Measurements from ENCODE around the gene TUFM.

The TUFM gene

GRCh38 chr16:28879841-28880588 is 33.9 kb upstream of the TUFM start:
- H3K27me3 ChIP-seq (ENCODE audit: control insufficient read depth, insufficient read depth, low read length) = peaks cover 3% of the 10 kb centered on the region
- peak overlapping the region; percentile 74 for H3K4me3 ChIP-seq (ENCODE audit: low read length)
- no peaks in the 10 kb centered on the region for H3K36me3 ChIP-seq (ENCODE audit: control insufficient read depth, insufficient read depth, low read length)
- peaks cover 4% of the 10 kb centered on the region for H3K4me1 ChIP-seq (ENCODE audit: control insufficient read depth, insufficient read depth, low read length)
- no peak overlapping the region for H3K27ac ChIP-seq (ENCODE audit: low read depth, low read length)
- no peak overlapping the region for H3K9ac ChIP-seq (ENCODE audit: low read length)

GRCh38 chr16:28879261-28879840 is 33.2 kb upstream of the TUFM start:
- Histone ChIP-seq H3K4me1 (ENCODE audit: control insufficient read depth, insufficient read depth, low read length) (peaks cover 4% of the 10 kb centered on the region), H3K4me3 (ENCODE audit: low read length) (peak overlapping the region; percentile 74), H3K36me3 (ENCODE audit: control insufficient read depth, insufficient read depth, low read length) (no peaks in the 10 kb centered on the region), H3K27me3 (ENCODE audit: control insufficient read depth, insufficient read depth, low read length) (peaks cover 3% of the 10 kb centered on the region), H3K27ac (ENCODE audit: low read depth, low read length) (no peak overlapping the region), H3K9ac (ENCODE audit: low read length) (peak overlapping the region; percentile 56)

- peak within 1 kb of the TSS; percentile 56 for H3K9ac ChIP-seq (ENCODE audit: low read length)
- H3K36me3 ChIP-seq (ENCODE audit: control insufficient read depth, insufficient read depth, low read length) = no peaks in the 10 kb centered on the region
- peak within 1 kb of the TSS; percentile 74 for H3K4me3 ChIP-seq (ENCODE audit: low read length)
- H3K4me1 ChIP-seq (ENCODE audit: control insufficient read depth, insufficient read depth, low read length) = peaks cover 4% of the 10 kb centered on the region
- no peak within 1 kb of the TSS for H3K27ac ChIP-seq (ENCODE audit: low read depth, low read length)
- peaks cover 3% of the 10 kb centered on the region for H3K27me3 ChIP-seq (ENCODE audit: control insufficient read depth, insufficient read depth, low read length)
These were observed 32.2 kb upstream of the TUFM start, which contains the start of gene ATP2A1 for GRCh38 chr16:28878083-28878926. ATP2A1 (plus strand) TSS chr16:28878488; CDS start chr16:28878672, 184 bp downstream.

- peaks cover 4% of the 10 kb centered on the region for H3K4me1 ChIP-seq (ENCODE audit: control insufficient read depth, insufficient read depth, low read length)
- no peaks in the 10 kb centered on the region for H3K36me3 ChIP-seq (ENCODE audit: control insufficient read depth, insufficient read depth, low read length)
- H3K27me3 ChIP-seq (ENCODE audit: control insufficient read depth, insufficient read depth, low read length) = peaks cover 3% of the 10 kb centered on the region
- H3K4me3 ChIP-seq (ENCODE audit: low read length) = no peak overlapping the region
- H3K27ac ChIP-seq (ENCODE audit: low read depth, low read length) = no peak overlapping the region
- no peak overlapping the region for H3K9ac ChIP-seq (ENCODE audit: low read length)
These were observed 31.5 kb upstream of the TUFM start for GRCh38 chr16:28877655-28878000.

- no peak overlapping the region for H3K27ac ChIP-seq (ENCODE audit: low read depth, low read length)
- no peaks in the 10 kb centered on the region for H3K27me3 ChIP-seq (ENCODE audit: control insufficient read depth, insufficient read depth, low read length)
- H3K4me1 ChIP-seq (ENCODE audit: control insufficient read depth, insufficient read depth, low read length) = peaks cover 4% of the 10 kb centered on the region
- H3K36me3 ChIP-seq (ENCODE audit: control insufficient read depth, insufficient read depth, low read length) = peaks cover under 1% of the 10 kb centered on the region
- no peak overlapping the region for H3K9ac ChIP-seq (ENCODE audit: low read length)
- no peak overlapping the region for H3K4me3 ChIP-seq (ENCODE audit: low read length)
These were observed 31.0 kb upstream of the TUFM start for GRCh38 chr16:28876973-28877654.

GRCh38 chr16:28876019-28876659 is 30.0 kb upstream of the TUFM start:
- Histone ChIP-seq H3K36me3 (ENCODE audit: control insufficient read depth, insufficient read depth, low read length) (peaks cover 8% of the 10 kb centered on the region), H3K9ac (ENCODE audit: low read length) (no peak overlapping the region), H3K4me1 (ENCODE audit: control insufficient read depth, insufficient read depth, low read length) (peaks cover 4% of the 10 kb centered on the region), H3K27me3 (ENCODE audit: control insufficient read depth, insufficient read depth, low read length) (no peaks in the 10 kb centered on the region), H3K27ac (ENCODE audit: low read depth, low read length) (no peak overlapping the region), H3K4me3 (ENCODE audit: low read length) (no peak overlapping the region)

GRCh38 chr16:28875134-28876018 is 29.2 kb upstream of the TUFM start:
- Histone ChIP-seq H3K27ac (ENCODE audit: low read depth, low read length) (no peak overlapping the region), H3K4me1 (ENCODE audit: control insufficient read depth, insufficient read depth, low read length) (peaks cover 4% of the 10 kb centered on the region), H3K4me3 (ENCODE audit: low read length) (no peak overlapping the region), H3K27me3 (ENCODE audit: control insufficient read depth, insufficient read depth, low read length) (no peaks in the 10 kb centered on the region), H3K9ac (ENCODE audit: low read length) (no peak overlapping the region), H3K36me3 (ENCODE audit: control insufficient read depth, insufficient read depth, low read length) (peaks cover 14% of the 10 kb centered on the region)

- Histone ChIP-seq H3K9ac (ENCODE audit: low read length) (no peak overlapping the region), H3K4me3 (ENCODE audit: low read length) (no peak overlapping the region), H3K4me1 (ENCODE audit: control insufficient read depth, insufficient read depth, low read length) (peaks cover 2% of the 10 kb centered on the region), H3K27me3 (ENCODE audit: control insufficient read depth, insufficient read depth, low read length) (no peaks in the 10 kb centered on the region), H3K36me3 (ENCODE audit: control insufficient read depth, insufficient read depth, low read length) (peaks cover 24% of the 10 kb centered on the region), H3K27ac (ENCODE audit: low read depth, low read length) (no peak overlapping the region)
These were observed 28.3 kb upstream of the TUFM start for GRCh38 chr16:28874406-28874805.

GRCh38 chr16:28873543-28874201 is 27.5 kb upstream of the TUFM start:
- Histone ChIP-seq H3K4me3 (ENCODE audit: low read length) (no peak overlapping the region), H3K4me1 (ENCODE audit: control insufficient read depth, insufficient read depth, low read length) (no peaks in the 10 kb centered on the region), H3K27ac (ENCODE audit: low read depth, low read length) (no peak overlapping the region), H3K9ac (ENCODE audit: low read length) (no peak overlapping the region), H3K36me3 (ENCODE audit: control insufficient read depth, insufficient read depth, low read length) (peaks cover 31% of the 10 kb centered on the region), H3K27me3 (ENCODE audit: control insufficient read depth, insufficient read depth, low read length) (no peaks in the 10 kb centered on the region)

GRCh38 chr16:28872952-28873351 is 26.8 kb upstream of the TUFM start:
- peaks cover 33% of the 10 kb centered on the region for H3K36me3 ChIP-seq (ENCODE audit: control insufficient read depth, insufficient read depth, low read length)
- H3K4me3 ChIP-seq (ENCODE audit: low read length) = no peak overlapping the region
- H3K27ac ChIP-seq (ENCODE audit: low read depth, low read length) = no peak overlapping the region
- no peaks in the 10 kb centered on the region for H3K27me3 ChIP-seq (ENCODE audit: control insufficient read depth, insufficient read depth, low read length)
- H3K9ac ChIP-seq (ENCODE audit: low read length) = no peak overlapping the region
- H3K4me1 ChIP-seq (ENCODE audit: control insufficient read depth, insufficient read depth, low read length) = no peaks in the 10 kb centered on the region

GRCh38 chr16:28869201-28869600 is 23.1 kb upstream of the TUFM start:
- Histone ChIP-seq H3K4me3 (ENCODE audit: low read length) (no peak overlapping the region), H3K27ac (ENCODE audit: low read depth, low read length) (no peak overlapping the region), H3K9ac (ENCODE audit: low read length) (no peak overlapping the region), H3K27me3 (ENCODE audit: control insufficient read depth, insufficient read depth, low read length) (no peaks in the 10 kb centered on the region), H3K36me3 (ENCODE audit: control insufficient read depth, insufficient read depth, low read length) (peaks cover 39% of the 10 kb centered on the region), H3K4me1 (ENCODE audit: control insufficient read depth, insufficient read depth, low read length) (peaks cover 8% of the 10 kb centered on the region)
